OCI-LY3 (cell line): ENCODE results near the gene ARL6IP4.

ENCODE experiments used
- EZH2phosphoT487 ChIP-seq: fragments of 200-600 bp; shearing (Covaris generic); IDR thresholded peaks from 2 replicates; pipeline ENCODE4 v1.6.1; 2018; ENCODE audit warnings: antibody characterized with exemption, mixed run types, low read depth
- TF ChIP-seq, protein P1 (sequence below): fragments of 200-600, 300-600 bp; sonication (generic); IDR thresholded peaks from 2 replicates; pipeline ENCODE4 v1.5.1; 2014; ENCODE audit warnings: antibody characterized with exemption, low read length, low read depth

DNA sequence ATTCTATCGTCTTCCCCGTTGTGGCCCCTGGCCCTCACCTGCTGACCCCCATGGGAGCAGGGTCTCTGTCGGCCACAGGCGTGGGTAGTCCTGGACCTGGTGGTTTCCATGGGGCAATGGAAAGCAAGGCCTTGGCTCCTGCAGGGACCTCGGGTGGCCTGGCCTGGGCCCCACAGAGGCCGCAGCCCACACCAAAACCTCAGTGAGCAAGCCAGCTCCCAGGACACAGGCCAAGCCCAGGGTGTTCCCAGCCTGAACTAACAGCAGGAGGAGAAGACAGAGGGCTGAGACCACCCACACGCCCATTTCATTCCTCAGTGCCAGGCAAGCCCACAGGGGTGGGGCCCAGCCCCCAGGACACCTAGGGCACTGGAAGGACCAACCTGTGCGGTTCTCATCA lies 31.1 kb upstream of the ARL6IP4 start:
- TF ChIP-seq, protein P1, sequence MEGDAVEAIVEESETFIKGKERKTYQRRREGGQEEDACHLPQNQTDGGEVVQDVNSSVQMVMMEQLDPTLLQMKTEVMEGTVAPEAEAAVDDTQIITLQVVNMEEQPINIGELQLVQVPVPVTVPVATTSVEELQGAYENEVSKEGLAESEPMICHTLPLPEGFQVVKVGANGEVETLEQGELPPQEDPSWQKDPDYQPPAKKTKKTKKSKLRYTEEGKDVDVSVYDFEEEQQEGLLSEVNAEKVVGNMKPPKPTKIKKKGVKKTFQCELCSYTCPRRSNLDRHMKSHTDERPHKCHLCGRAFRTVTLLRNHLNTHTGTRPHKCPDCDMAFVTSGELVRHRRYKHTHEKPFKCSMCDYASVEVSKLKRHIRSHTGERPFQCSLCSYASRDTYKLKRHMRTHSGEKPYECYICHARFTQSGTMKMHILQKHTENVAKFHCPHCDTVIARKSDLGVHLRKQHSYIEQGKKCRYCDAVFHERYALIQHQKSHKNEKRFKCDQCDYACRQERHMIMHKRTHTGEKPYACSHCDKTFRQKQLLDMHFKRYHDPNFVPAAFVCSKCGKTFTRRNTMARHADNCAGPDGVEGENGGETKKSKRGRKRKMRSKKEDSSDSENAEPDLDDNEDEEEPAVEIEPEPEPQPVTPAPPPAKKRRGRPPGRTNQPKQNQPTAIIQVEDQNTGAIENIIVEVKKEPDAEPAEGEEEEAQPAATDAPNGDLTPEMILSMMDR, result no peak
- no peak for TF ChIP-seq EZH2phosphoT487
